Esophagus (tissue), 2 donors: ENCODE results near the gene CORO7. TPM values are rescaled to one million over a fixed set of nuclear protein-coding genes. Genes with fewer than 3 reads are reported as not detected.

Source experiments
- H3K27ac ChIP-seq, 2 donors: one replicate each; pipeline ENCODE4 v1.5.1; 2013; ENCODE audit warnings: low read depth in 2 of 2, mild to moderate bottlenecking in 2 of 2, inconsistent platforms in 1 of 2, low read length in 1 of 2, moderate library complexity in 1 of 2
- H3K27me3 ChIP-seq, 2 donors: one replicate each; pipeline ENCODE4 v1.6.1; 2013; ENCODE audit warnings: low read length in 2 of 2, control low read depth in 1 of 2, mild to moderate bottlenecking in 1 of 2; ENCODE audit not compliant: insufficient read depth in 2 of 2, control insufficient read depth in 1 of 2
- H3K36me3 ChIP-seq, 2 donors: one replicate each; pipeline ENCODE4 v1.6.1; 2013; ENCODE audit warnings: low read length in 1 of 2; ENCODE audit not compliant: control insufficient read depth in 2 of 2, insufficient read depth in 2 of 2
- H3K4me1 ChIP-seq, 2 donors: one replicate each; pipeline ENCODE4 v1.6.1; 2013; ENCODE audit warnings: low read length in 1 of 2; ENCODE audit not compliant: control insufficient read depth in 2 of 2, insufficient read depth in 2 of 2
- H3K4me3 ChIP-seq, 2 donors: one replicate each; pipeline ENCODE4 v1.5.1; 2013; ENCODE audit warnings: low read length in 2 of 2, mild to moderate bottlenecking in 2 of 2, low read depth in 1 of 2, moderate library complexity in 1 of 2
- H3K9me3 ChIP-seq, 2 donors: one replicate each; pipeline ENCODE4 v1.6.1; 2013; ENCODE audit warnings: mild to moderate bottlenecking in 2 of 2, low read depth in 1 of 2, low read length in 1 of 2, moderate library complexity in 1 of 2; ENCODE audit not compliant: control insufficient read depth in 2 of 2, insufficient read depth in 1 of 2
- WGBS, 2 donors: extraction: QIAGEN DNeasy Blood & Tissue Kit; methylation state at CpG; one replicate each; pipeline ENCODE4 v1.1.7; 2013; 5-methylcytosine and 5-hydroxymethylcytosine counted together
- polyA plus RNA-seq, 2 donors: library from polyadenylated mRNA; stranded (reverse); fragments of 200-250 nt; gene quantifications; one replicate each; pipeline ENCODE4 v1.2.3, GENCODE V29; 2013
- donor health status: healthy with polysubstance abuse.
- donor health status: Bipolar disorder and iron deficiency.

Gene CORO7
- polyA plus RNA-seq, 2 donors = 11.6 to 12.8 TPM

GRCh38 chr16:4380119-4381063 is 36.0 kb downstream of the CORO7 start:
- Histone ChIP-seq H3K4me3 (no peak overlapping the region), H3K9me3 (no peaks in the 10 kb centered on the region), H3K27me3 (no peaks in the 10 kb centered on the region), H3K36me3 (peaks cover 7 to 53% of the 10 kb centered on the region in 2 donors), H3K4me1 (peaks cover 4 to 23% of the 10 kb centered on the region in 2 donors), H3K27ac (no peak overlapping the region)
- WGBS, 2 donors = 81 to 88% methylated on average over 26 of the region's 26 CpGs

- Histone ChIP-seq H3K9me3 (no peaks in the 10 kb centered on the region), H3K27me3 (no peaks in the 10 kb centered on the region), H3K4me3 (no peak overlapping the region), H3K27ac (peak overlapping the region in 1 of 2 donors; percentile 29), H3K4me1 (peaks cover 7 to 29% of the 10 kb centered on the region in 2 donors), H3K36me3 (peaks cover 7 to 47% of the 10 kb centered on the region in 2 donors)
- WGBS, 2 donors = 87 to 88% methylated on average over 21 of the region's 21 CpGs
Measured at GRCh38 chr16:4378999-4379690, 37.3 kb downstream of the CORO7 start.

DNA sequence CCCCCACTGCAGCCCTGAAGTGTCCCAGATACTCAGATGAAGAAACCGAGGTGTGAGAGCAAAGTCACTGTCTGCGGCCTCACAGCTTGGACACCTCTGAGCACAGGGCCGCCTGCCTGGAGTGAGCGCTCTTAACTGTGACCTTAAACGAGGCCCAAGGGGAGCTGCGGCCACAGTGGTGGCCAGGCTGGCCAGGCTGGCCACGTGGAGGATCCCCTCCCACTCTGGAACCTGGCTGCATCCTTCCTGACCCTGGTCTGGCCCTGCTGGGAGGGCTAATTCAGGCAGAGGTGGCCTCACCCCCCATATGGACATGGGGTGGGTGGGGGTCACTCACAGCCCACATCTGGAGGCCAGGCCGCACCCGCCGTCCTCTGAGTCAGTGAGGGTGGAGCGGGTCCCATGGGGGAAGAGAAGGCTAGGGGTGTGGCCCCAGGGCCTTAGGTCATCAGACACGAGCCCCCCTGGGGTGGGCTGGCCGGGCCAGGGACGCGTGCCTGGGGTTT is 38.2 kb downstream of the CORO7 start:
- Histone ChIP-seq H3K9me3 (no peaks in the 10 kb centered on the region), H3K27me3 (no peaks in the 10 kb centered on the region), H3K4me1 (peaks cover 15 to 32% of the 10 kb centered on the region in 2 donors), H3K4me3 (no peak overlapping the region), H3K36me3 (peaks cover 7 to 39% of the 10 kb centered on the region in 2 donors), H3K27ac (peak overlapping the region in 1 of 2 donors; percentile 29)
- WGBS, 2 donors = 78 to 80% methylated on average over 15 of the region's 15 CpGs

GRCh38 chr16:4377573-4378154 is 38.7 kb downstream of the CORO7 start:
- Histone ChIP-seq H3K27me3 (no peaks in the 10 kb centered on the region), H3K4me1 (peaks cover 21 to 32% of the 10 kb centered on the region in 2 donors), H3K36me3 (peaks cover 3 to 34% of the 10 kb centered on the region in 2 donors), H3K9me3 (no peaks in the 10 kb centered on the region), H3K4me3 (peak overlapping the region in 1 of 2 donors; percentile 5), H3K27ac (peak overlapping the region; percentile 34 to 56)
- WGBS, 2 donors = 49 to 67% methylated on average over 12 of the region's 12 CpGs

GRCh38 chr16:4376893-4377572 is 39.4 kb downstream of the CORO7 start:
- Histone ChIP-seq H3K27me3 (no peaks in the 10 kb centered on the region), H3K4me1 (peaks cover 26 to 38% of the 10 kb centered on the region in 2 donors), H3K27ac (peak overlapping the region; percentile 34 to 57), H3K4me3 (peak overlapping the region; percentile 5 to 28), H3K9me3 (no peaks in the 10 kb centered on the region), H3K36me3 (peaks cover 0 to 28% of the 10 kb centered on the region in 2 donors)
- WGBS, 2 donors = 59% methylated on average over 25 to 27 of the region's 27 CpGs

- 56 to 60% methylated on average over 29 to 31 of the region's 31 CpGs for WGBS, 2 donors
- peaks cover 26 to 38% of the 10 kb centered on the region in 2 donors for H3K4me1 ChIP-seq
- peak overlapping the region; percentile 3 to 28 for H3K4me3 ChIP-seq
Measured at GRCh38 chr16:4376126-4376892, 40.1 kb downstream of the CORO7 start.

DNA sequence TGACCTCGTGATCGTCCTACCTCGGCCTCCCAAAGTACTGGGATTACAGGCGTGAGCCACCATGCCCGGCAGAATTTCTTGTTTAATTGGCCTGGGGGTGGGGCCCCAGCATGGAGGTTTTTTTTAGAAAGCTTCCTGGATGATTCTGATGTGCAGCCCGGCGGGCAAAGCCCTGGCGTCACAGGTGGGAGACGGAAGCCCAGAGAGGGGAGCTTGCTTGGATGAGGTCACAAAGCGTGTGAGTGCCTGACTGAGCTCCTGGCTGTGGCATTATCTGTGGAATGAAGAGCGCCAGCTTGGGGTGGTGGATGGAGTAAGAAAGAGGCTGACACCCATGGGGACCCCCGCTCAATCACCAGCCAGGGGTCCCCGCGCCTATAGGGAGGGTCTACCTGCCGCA is 40.7 kb downstream of the CORO7 start:
- Histone ChIP-seq H3K36me3 (peaks cover 0 to 16% of the 10 kb centered on the region in 2 donors), H3K27me3 (no peaks in the 10 kb centered on the region), H3K27ac (peak overlapping the region; percentile 57 to 86), H3K4me1 (peaks cover 26 to 38% of the 10 kb centered on the region in 2 donors), H3K4me3 (peak overlapping the region; percentile 2 to 28), H3K9me3 (no peaks in the 10 kb centered on the region)
- WGBS, 2 donors = 77% methylated on average over 15 of the region's 15 CpGs

More at GRCh38 chr16:4376126-4376892, 40.1 kb downstream of the CORO7 start:
- H3K27me3 ChIP-seq = no peaks in the 10 kb centered on the region
- H3K36me3 ChIP-seq = peaks cover 0 to 22% of the 10 kb centered on the region in 2 donors
- no peaks in the 10 kb centered on the region for H3K9me3 ChIP-seq
- H3K27ac ChIP-seq = peak overlapping the region; percentile 57 to 86

GRCh38 chr16:4373909-4374742 is 42.3 kb downstream of the CORO7 start:
- Histone ChIP-seq H3K9me3 (no peaks in the 10 kb centered on the region), H3K27ac (peak overlapping the region; percentile 84 to 93), H3K27me3 (no peaks in the 10 kb centered on the region), H3K4me3 (peak overlapping the region; percentile 59 to 85), H3K4me1 (peaks cover 30 to 37% of the 10 kb centered on the region in 2 donors), H3K36me3 (peaks cover 0 to 9% of the 10 kb centered on the region in 2 donors)
- WGBS, 2 donors = 36 to 48% methylated on average over 28 to 30 of the region's 30 CpGs
